GM19239 (cell line): ENCODE measurements around the gene PTPN20.

Experiments used
- DNase-seq: peaks from one replicate; pipeline ENCODE4 v3.0.0; 2011; ENCODE audit warnings: low spot score; ENCODE audit not compliant: insufficient read length
- FAIRE-seq: peaks from 2 replicates; lab custom pipeline; 2011; peaks lifted over from hg19 to GRCh38; lab: Jason Lieb, UNC

Gene PTPN20

GRCh38 chr10:47044741-47045140 lies 133.5 kb downstream of the PTPN20 start:
- FAIRE-seq (no peak), DNase-seq (no peak)

GRCh38 chr10:47045331-47045861 lies 134.2 kb downstream of the PTPN20 start:
- DNase-seq (no peak), FAIRE-seq (no peak)

- DNase-seq (no peak), FAIRE-seq (no peak)
These were observed 135.3 kb downstream of the PTPN20 start for GRCh38 chr10:47046321-47047126.

- FAIRE-seq (no peak), DNase-seq (no peak)
These were observed 135.9 kb downstream of the PTPN20 start for GRCh38 chr10:47047127-47047504.

GRCh38 chr10:47047577-47048525 lies 136.6 kb downstream of the PTPN20 start:
- no peak for FAIRE-seq

GRCh38 chr10:47048526-47048905 lies 137.3 kb downstream of the PTPN20 start:
- DNase-seq (no peak), FAIRE-seq (no peak)

More at GRCh38 chr10:47047577-47048525, 136.6 kb downstream of the PTPN20 start:
- DNase-seq, result peak; percentile 69

GRCh38 chr10:47049056-47049851 lies 138.0 kb downstream of the PTPN20 start:
- FAIRE-seq (no peak), DNase-seq (no peak)

GRCh38 chr10:47049906-47050305 lies 138.7 kb downstream of the PTPN20 start:
- FAIRE-seq (no peak), DNase-seq (no peak)

GRCh38 chr10:47050618-47051455 lies 139.6 kb downstream of the PTPN20 start:
- no peak for DNase-seq
- FAIRE-seq, result no peak

GRCh38 chr10:47051741-47052238 lies 140.6 kb downstream of the PTPN20 start:
- FAIRE-seq (no peak), DNase-seq (no peak)
